Stomach smooth muscle (tissue), 2 donors: ENCODE data around the gene CRYZL1.
A peak's percentile ranks its signal among the peaks of the same experiment; 100 is the strongest.

ENCODE experiments used
- H3K27ac ChIP-seq: one replicate; pipeline ENCODE4 v1.7.0; 2013; ENCODE audit warnings: mild to moderate bottlenecking, low read length, inconsistent platforms
- H3K27me3 ChIP-seq, 2 donors: one replicate each; pipeline ENCODE4 v1.7.0; 2013; ENCODE audit warnings: low read length in 2 of 2; ENCODE audit not compliant: insufficient read depth in 2 of 2, control insufficient read depth in 1 of 2
- H3K36me3 ChIP-seq, 2 donors: one replicate each; pipeline ENCODE4 v1.7.0; 2013; ENCODE audit warnings: low read length in 2 of 2; ENCODE audit not compliant: control insufficient read depth in 2 of 2, insufficient read depth in 2 of 2
- H3K4me1 ChIP-seq: one replicate; pipeline ENCODE4 v1.7.0; 2013; ENCODE audit warnings: low read length; ENCODE audit not compliant: control insufficient read depth, insufficient read depth
- H3K4me3 ChIP-seq, 2 donors: one replicate each; pipeline ENCODE4 v1.7.0; 2013; ENCODE audit warnings: low read length in 2 of 2
- H3K9ac ChIP-seq, 2 donors: one replicate each; pipeline ENCODE4 v1.7.0; 2013; ENCODE audit warnings: low read length in 2 of 2, mild to moderate bottlenecking in 1 of 2
- H3K9me3 ChIP-seq, 2 donors: one replicate each; pipeline ENCODE4 v1.7.0; 2013; ENCODE audit warnings: low read length in 2 of 2; ENCODE audit not compliant: control insufficient read depth in 2 of 2
- donor health status: healthy.
- donor health status: Pancreatic carcinoma.

Gene CRYZL1

DNA sequence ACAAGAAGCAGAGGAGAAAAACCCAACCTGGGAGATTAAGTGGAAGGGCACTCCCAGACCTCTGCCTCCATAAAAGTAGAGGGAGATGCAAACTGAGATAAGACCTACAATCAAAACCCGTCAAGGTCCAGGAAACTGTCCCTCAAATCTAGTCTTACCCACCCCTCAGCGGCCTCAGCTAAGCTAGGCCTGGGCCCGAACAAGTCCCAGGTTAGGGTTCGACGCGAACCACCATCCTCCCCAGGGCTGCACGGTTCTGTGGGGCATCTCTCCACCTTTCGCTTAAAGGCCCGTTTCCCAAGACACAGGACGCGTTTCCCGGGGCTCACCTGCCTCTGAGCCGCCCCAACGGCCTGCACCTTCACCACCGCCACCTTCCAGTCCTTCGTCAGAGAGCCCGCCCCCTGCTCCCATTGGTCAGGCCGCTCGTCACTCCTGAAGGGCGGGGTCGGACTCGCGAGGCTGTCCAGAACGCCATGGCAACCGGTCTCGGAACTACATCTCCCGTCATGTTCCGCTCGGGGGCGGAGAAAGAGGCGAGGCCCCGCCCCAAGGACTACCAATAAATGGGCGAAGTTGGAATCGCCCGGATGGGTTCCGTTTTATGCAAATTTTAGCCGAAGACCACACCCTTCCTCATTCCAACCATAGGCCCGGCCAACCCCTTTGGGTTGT, at the start of gene CRYZL1:
Gene CRYZL1 (minus strand): TSS at position 390 of the 675 bp plus-strand sequence. CDS start 10,190 bp downstream, outside the sequence.
- Histone ChIP-seq H3K36me3 (no peaks in the 10 kb centered on the region), H3K9me3 (no peaks in the 10 kb centered on the region), H3K9ac (peak within 1 kb of the TSS; percentile 92 to 96), H3K4me3 (peak within 1 kb of the TSS; percentile 95 to 98), H3K27me3 (no peaks in the 10 kb centered on the region), H3K4me1 (peaks cover 20% of the 10 kb centered on the region), H3K27ac (peak within 1 kb of the TSS; percentile 90)

DNA sequence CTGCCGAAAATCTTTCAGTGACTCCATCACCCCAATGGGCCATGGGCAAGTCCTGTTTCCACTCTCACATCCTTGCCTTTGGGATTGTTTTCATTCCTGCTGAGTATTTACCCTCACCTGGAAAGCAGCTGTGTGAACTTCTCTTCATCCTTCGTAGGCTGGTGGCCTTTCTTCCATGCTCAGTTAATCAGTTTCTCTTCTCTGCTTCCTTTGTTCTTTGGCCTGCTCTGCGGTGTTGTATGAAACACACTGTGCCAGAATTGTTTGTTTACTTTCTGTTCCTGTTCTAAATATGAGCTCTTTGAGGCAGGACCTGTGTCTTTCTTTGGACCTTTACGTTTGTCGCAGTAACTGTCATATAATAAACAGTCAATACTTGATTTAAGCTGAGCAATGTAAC, 49.3 kb upstream of the CRYZL1 start:
- H3K27me3 ChIP-seq: no peaks in the 10 kb centered on the region
- H3K36me3 ChIP-seq: no peaks in the 10 kb centered on the region
- H3K4me3 ChIP-seq: no peak overlapping the region
- H3K27ac ChIP-seq: no peak overlapping the region
- peaks cover 4% of the 10 kb centered on the region for H3K4me1 ChIP-seq
- H3K9ac ChIP-seq: no peak overlapping the region
- H3K9me3 ChIP-seq: no peaks in the 10 kb centered on the region

DNA sequence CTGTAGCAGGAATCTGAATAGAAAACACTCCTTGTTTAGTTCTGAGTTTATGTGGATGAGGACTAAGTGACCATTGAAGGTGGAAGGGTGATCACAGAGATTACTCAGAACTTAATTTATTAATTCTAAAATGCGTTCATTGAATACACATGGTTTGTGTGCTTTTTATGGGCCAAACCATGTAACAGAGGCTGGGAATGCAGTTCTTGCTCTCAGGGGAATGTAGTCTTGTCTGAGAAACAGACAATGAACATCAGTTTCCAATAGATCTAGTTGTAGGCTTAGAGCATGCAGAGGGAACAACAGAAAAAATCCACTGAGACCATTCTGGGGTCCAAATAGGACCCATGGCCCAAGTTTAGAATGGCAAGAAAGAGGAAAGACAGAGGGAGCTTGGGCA, 46.8 kb upstream of the CRYZL1 start:
- no peak overlapping the region for H3K27ac ChIP-seq
- no peak overlapping the region for H3K9ac ChIP-seq
- peaks cover 8% of the 10 kb centered on the region for H3K4me1 ChIP-seq
- no peak overlapping the region for H3K4me3 ChIP-seq
- H3K9me3 ChIP-seq: no peaks in the 10 kb centered on the region
- no peaks in the 10 kb centered on the region for H3K36me3 ChIP-seq
- H3K27me3 ChIP-seq: no peaks in the 10 kb centered on the region

DNA sequence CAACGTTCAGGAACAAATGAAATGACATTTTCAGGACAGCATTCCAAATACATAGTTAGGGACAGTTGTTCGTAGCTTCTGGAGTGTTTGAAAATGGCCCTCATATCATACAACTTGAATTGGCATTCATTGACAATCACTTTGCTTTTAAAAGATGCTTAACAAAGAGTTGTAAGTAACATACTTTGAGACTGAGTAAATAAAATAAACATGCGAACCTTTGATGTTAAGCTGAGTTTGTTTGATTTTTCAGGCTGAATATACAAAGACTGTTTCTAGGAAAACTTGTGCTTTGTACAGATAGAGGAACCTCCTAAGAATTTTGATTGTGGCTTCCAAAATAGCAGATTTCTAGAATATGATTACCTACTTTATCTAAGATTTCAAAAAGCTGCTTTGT, 46.1 kb upstream of the CRYZL1 start:
- Histone ChIP-seq H3K27ac (no peak overlapping the region), H3K4me3 (no peak overlapping the region), H3K4me1 (peaks cover 8% of the 10 kb centered on the region), H3K9ac (no peak overlapping the region), H3K36me3 (no peaks in the 10 kb centered on the region), H3K9me3 (no peaks in the 10 kb centered on the region), H3K27me3 (no peaks in the 10 kb centered on the region)

DNA sequence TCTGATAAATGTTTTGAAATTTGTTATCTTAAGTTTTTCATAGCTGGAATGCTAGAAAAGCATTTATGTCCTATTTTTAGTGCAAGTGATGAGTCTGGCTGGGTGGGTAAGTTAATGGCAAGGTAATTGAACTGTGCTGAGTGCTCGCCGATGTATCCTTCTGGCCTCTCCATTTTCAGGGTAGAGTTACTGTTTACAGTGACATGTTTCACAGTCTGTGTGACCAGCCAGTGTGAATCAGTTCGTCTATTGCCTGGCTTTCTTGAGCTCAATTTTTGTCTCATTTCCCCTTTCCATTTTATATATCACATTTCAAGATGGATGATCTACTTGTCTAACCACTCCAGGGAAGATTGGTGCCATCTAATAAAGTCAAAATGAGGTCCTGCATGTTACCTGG, 44.8 kb upstream of the CRYZL1 start:
- Histone ChIP-seq H3K4me1 (peaks cover 8% of the 10 kb centered on the region), H3K9me3 (no peaks in the 10 kb centered on the region), H3K27me3 (no peaks in the 10 kb centered on the region), H3K27ac (no peak overlapping the region), H3K36me3 (no peaks in the 10 kb centered on the region), H3K4me3 (no peak overlapping the region), H3K9ac (no peak overlapping the region)

DNA sequence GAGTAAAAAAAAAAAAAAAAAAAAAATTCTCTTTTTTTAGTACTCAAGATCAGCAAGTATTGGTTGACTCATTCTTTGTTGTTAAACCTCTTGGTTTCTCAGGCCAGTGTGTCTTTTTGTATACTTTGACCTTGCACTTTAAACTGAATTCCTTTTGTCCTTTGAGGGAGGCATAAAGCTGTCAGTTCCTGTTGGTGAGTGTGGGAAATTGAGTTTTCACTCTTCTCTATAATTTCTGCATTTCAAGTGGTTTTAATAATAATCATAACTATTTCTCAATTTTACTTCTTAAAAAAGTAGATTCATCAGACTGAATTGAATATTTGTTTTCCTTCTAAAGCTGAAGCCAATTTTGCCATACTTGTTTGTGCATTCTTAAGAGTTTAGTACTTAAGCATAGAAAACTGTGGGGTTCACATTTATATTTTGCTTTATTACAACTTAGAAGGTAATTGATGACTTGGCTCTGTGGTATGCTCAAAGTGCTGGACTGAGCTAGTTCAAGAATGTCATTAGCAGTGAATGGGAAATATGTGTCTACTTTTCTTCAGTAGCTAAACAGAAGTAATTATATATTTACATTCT, 44.2 kb upstream of the CRYZL1 start:
- H3K27ac ChIP-seq: no peak overlapping the region
- H3K27me3 ChIP-seq: no peaks in the 10 kb centered on the region
- no peaks in the 10 kb centered on the region for H3K9me3 ChIP-seq
- peaks cover 8% of the 10 kb centered on the region for H3K4me1 ChIP-seq
- H3K36me3 ChIP-seq: no peaks in the 10 kb centered on the region
- H3K4me3 ChIP-seq: no peak overlapping the region
- no peak overlapping the region for H3K9ac ChIP-seq

DNA sequence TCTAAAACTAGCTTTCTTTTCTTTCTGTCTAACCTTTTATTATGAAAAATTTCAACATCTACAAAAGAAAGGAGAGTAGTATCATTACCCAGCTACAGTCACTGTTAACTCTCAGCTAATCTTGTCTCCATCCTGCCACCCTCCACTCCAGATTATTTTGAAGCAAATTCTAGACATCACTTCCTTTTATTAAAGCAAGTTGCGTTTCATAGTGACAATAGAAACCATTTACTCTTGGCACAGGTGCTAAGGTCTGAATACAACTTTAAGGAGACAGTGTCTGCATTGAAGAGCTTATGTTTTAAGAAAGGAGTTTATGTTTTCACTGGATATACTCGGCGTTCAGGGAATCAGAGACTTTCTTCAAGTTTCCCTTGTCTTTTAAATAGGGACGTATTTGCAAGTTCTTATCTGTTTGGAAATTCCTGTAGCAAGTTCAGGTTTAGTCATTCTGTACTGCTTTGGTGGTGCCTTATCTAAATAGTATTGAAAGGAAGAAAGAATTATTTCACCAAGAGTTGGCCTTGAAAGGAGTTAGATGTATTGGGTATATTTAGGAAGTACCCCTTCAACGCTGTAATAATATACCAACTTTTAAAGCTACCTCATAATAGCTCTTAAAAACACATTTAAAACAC, 43.5 kb upstream of the CRYZL1 start:
- Histone ChIP-seq H3K36me3 (no peaks in the 10 kb centered on the region), H3K9me3 (no peaks in the 10 kb centered on the region), H3K27ac (no peak overlapping the region), H3K9ac (no peak overlapping the region), H3K4me3 (no peak overlapping the region), H3K4me1 (peaks cover 8% of the 10 kb centered on the region), H3K27me3 (no peaks in the 10 kb centered on the region)

DNA sequence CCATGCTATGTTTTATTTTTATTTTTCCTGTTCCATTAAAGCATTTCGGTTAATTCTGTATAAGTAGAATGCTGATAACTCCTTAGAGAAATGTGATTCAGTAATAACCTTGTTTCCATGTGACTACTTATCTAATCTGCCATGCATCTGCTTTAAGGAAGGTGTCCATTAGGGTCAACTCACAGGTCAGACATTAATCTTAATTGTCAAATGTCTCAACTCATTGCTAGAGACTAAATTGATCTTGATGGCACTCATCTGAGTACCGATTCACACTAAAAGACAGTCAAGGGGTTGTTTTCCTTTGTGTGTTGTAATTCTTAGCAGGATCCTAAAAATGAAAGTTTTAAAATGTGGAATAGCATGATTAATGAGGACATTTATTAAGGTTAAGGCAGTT, 42.5 kb upstream of the CRYZL1 start:
- H3K4me3 ChIP-seq: no peak overlapping the region
- H3K36me3 ChIP-seq: no peaks in the 10 kb centered on the region
- no peaks in the 10 kb centered on the region for H3K9me3 ChIP-seq
- H3K27me3 ChIP-seq: no peaks in the 10 kb centered on the region
- no peak overlapping the region for H3K27ac ChIP-seq
- peaks cover 8% of the 10 kb centered on the region for H3K4me1 ChIP-seq
- no peak overlapping the region for H3K9ac ChIP-seq

DNA sequence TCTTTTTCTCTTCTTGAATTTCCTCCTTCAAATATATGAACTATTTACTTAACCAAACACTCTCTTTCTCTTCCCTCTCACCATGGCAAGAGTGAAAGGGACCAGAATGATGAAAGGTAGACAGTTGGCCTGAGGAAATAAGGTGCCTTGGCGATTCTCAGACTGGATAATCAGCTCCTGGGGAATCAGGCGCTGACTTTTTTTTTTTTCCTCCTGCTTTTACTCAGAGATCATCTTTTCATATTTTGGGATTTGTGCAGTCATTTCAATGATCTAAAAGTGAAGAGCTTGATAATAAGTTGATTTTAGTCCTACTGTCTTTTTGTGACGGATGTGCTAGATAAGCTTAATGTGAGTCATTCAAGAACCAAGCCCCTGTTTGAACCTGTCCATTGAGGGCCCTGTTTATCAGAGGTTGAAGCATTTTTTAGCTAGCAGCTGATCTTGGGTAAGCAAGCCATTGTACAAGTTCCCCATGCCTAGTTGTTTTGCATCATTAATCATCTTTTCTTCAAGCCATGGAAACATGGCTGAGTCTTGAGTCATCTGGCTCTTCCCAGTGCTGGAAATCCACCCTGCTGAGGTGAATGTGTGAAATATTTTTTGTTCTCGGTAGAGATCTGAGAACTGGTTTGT, 41.6 kb upstream of the CRYZL1 start:
- Histone ChIP-seq H3K27ac (no peak overlapping the region), H3K36me3 (no peaks in the 10 kb centered on the region), H3K4me3 (no peak overlapping the region)

DNA sequence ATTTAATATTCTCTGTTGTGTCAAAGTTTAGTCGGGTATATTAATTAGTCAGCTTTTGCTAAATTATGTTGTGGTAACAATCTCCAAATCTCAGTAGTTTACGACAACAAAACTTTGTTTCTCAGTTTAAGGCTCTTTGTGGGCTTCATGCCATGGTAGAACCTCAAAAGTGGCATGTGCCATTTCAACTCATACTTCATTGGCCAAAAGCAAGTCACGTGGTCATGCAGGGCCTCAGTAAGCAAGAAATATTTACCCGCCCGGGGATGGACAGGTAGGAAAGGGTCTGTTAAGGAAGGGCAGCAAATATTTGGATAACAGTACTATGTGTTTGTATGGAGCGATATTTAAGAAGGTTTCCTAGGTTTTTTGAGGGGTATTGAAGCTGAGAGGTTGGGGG, 39.3 kb upstream of the CRYZL1 start:
- H3K36me3 ChIP-seq: no peaks in the 10 kb centered on the region
- H3K9me3 ChIP-seq: no peaks in the 10 kb centered on the region
- H3K4me1 ChIP-seq: peaks cover 4% of the 10 kb centered on the region
- H3K9ac ChIP-seq: no peak overlapping the region
- no peak overlapping the region for H3K27ac ChIP-seq
- no peak overlapping the region for H3K4me3 ChIP-seq
- no peaks in the 10 kb centered on the region for H3K27me3 ChIP-seq

More for the DNA sequence above, 41.6 kb upstream of the CRYZL1 start:
- Histone ChIP-seq H3K27me3 (no peaks in the 10 kb centered on the region), H3K4me1 (peaks cover 8% of the 10 kb centered on the region), H3K9ac (no peak overlapping the region), H3K9me3 (no peaks in the 10 kb centered on the region)
